Endothelial cell of umbilical vein (primary cell): ENCODE measurements around the gene NCOA3. TPM values are rescaled to one million over a fixed set of nuclear protein-coding genes. Genes with fewer than 3 reads are reported as not detected.
A peak's percentile ranks its signal among the peaks of the same experiment; 100 is the strongest.

ENCODE experiments used
- BruUV-seq: library from RNA; stranded (reverse); fragments of 400-500 nt; replicated peaks from 2 replicates; lab custom pipeline; 2021; lab: Mats Ljungman, UMichigan
- CTCF ChIA-PET: fragments of 300-600, 350-600 bp; sonication (Branson Sonifier 250); formaldehyde crosslinking; loops from one replicate; lab custom pipeline; 2021; ENCODE audit warnings: antibody characterized with exemption, inconsistent platforms; lab: Charles Lee
- POLR2A ChIA-PET: fragments of 300-600, 350-600 bp; sonication (Branson Sonifier 250); formaldehyde crosslinking; loops from one replicate; lab custom pipeline; 2021; ENCODE audit warnings: antibody characterized with exemption, inconsistent platforms; lab: Charles Lee
- DNase-seq: peaks from one replicate; pipeline ENCODE4 v3.0.0-alpha.2; 2011; ENCODE audit warnings: low read depth, low spot score
- FAIRE-seq: peaks from 2 replicates; lab custom pipeline; 2011; peaks lifted over from hg19 to GRCh38; lab: Jason Lieb, UNC
- H2AFZ ChIP-seq: 2 replicates; pipeline ENCODE4 v1.6.0; 2012; ENCODE audit warnings: low read depth, low read length, control low read depth, inconsistent platforms
- H3K27ac ChIP-seq: 2 replicates; pipeline ENCODE4 v1.5.1; 2011; ENCODE audit warnings: low read depth, mild to moderate bottlenecking, control low read depth, low read length, moderate library complexity; ENCODE audit not compliant: insufficient read depth
- H3K27me3 ChIP-seq, 2 experiments: 2 replicates each; pipeline versions ENCODE4 v1.6.0 to v1.6.1; 2011; ENCODE audit warnings: low read length in 2 of 2, mixed read lengths in 1 of 2; ENCODE audit not compliant: control insufficient read depth in 2 of 2, insufficient read depth in 2 of 2
- H3K36me3 ChIP-seq, 2 experiments: 2 replicates in 1 of 2; 3 replicates in 1 of 2; pipeline ENCODE4 v1.5.1; 2011; ENCODE audit warnings: low read length in 2 of 2, mild to moderate bottlenecking in 1 of 2, moderate library complexity in 1 of 2; ENCODE audit not compliant: control insufficient read depth in 2 of 2, insufficient read depth in 2 of 2; ENCODE audit errors: extremely low read depth in 1 of 2
- H3K4me1 ChIP-seq: 3 replicates; pipeline ENCODE4 v1.5.1; 2011; ENCODE audit warnings: mild to moderate bottlenecking, low read length; ENCODE audit not compliant: control insufficient read depth, insufficient read depth; ENCODE audit errors: extremely low read depth
- H3K4me2 ChIP-seq: 2 replicates; pipeline ENCODE4 v1.6.1; 2011; ENCODE audit warnings: low read length, control low read depth, mixed read lengths; ENCODE audit not compliant: insufficient read depth
- H3K4me3 ChIP-seq, 3 experiments: fragments of 200-600 bp in 1 of 3; sonication (generic), shearing (Covaris generic) in 1 of 3; replicated peaks in 1 of 3; 2 replicates each; pipeline ENCODE4 v1.5.1; 2011 to 2016; ENCODE audit warnings: control low read depth in 3 of 3, low read length in 3 of 3, mild to moderate bottlenecking in 2 of 3, inconsistent platforms in 1 of 3, low read depth in 1 of 3, moderate library complexity in 1 of 3; ENCODE audit not compliant: insufficient read depth in 1 of 3
- H3K79me2 ChIP-seq: 2 replicates; pipeline ENCODE4 v1.6.0; 2012; ENCODE audit warnings: low read length, inconsistent platforms; ENCODE audit not compliant: control insufficient read depth, insufficient read depth
- H3K9ac ChIP-seq: replicated peaks from 2 replicates; pipeline ENCODE3; 2011; ENCODE audit warnings: low read length, control low read depth; ENCODE audit not compliant: insufficient read depth; ENCODE audit errors: extremely low read depth
- H3K9me1 ChIP-seq: replicated peaks from 3 replicates; pipeline ENCODE4 v1.6.0; 2011; ENCODE audit warnings: mild to moderate bottlenecking, low read length; ENCODE audit not compliant: control insufficient read depth, insufficient read depth; ENCODE audit errors: extremely low read depth
- H3K9me3 ChIP-seq: replicated peaks from 2 replicates; pipeline ENCODE4 v1.5.1; 2012; ENCODE audit warnings: low read length, inconsistent platforms; ENCODE audit not compliant: control insufficient read depth, insufficient read depth
- H4K20me1 ChIP-seq: replicated peaks from 2 replicates; pipeline ENCODE3; 2011; ENCODE audit warnings: mild to moderate bottlenecking, low read length; ENCODE audit not compliant: control insufficient read depth, insufficient read depth; ENCODE audit errors: extremely low read depth
- JUN ChIP-seq: IDR thresholded peaks from 2 replicates; pipeline ENCODE4 v1.6.1; 2011; ENCODE audit warnings: borderline replicate concordance, low read depth; ENCODE audit not compliant: insufficient read length, insufficient read depth
- POLR2AphosphoS5 ChIP-seq: IDR thresholded peaks from 2 replicates; pipeline ENCODE4 v1.6.1; 2012; ENCODE audit warnings: low read depth, mild to moderate bottlenecking, control low read depth, low read length, moderate library complexity; ENCODE audit not compliant: insufficient read depth
- dilution Hi-C: fragments of 300-500 bp; cut with MboI; formaldehyde crosslinking; loops from one replicate; pipeline ENCODE4 v1.15.0; 2019; ENCODE audit warnings: low sequenced_read_pairs; ENCODE audit not compliant: extremely low pct_ligation_motif_present
- intact Hi-C: fragments of 100-400 bp; cut with micrococcal nuclease; formaldehyde crosslinking; loops from one replicate; pipeline ENCODE4 v1.10.0; 2022
- polyA plus RNA-seq, 4 experiments: library from polyadenylated mRNA; depleted of rRNA in 3 of 4; stranded (reverse) in 3 of 4; unstranded in 1 of 4; fragments of >200 nt; gene quantifications; 2 replicates each; pipeline versions ENCODE4 v1.2.1 to v1.2.3, GENCODE V29; 2011 to 2012; ENCODE audit warnings: missing spikeins in 1 of 4
- total RNA-seq: library from RNA; stranded (reverse); gene quantifications from 2 replicates; pipeline ENCODE4 v1.2.3, GENCODE V29; 2021
- TF ChIP-seq, protein P1 (sequence below): IDR thresholded peaks from 2 replicates; pipeline ENCODE4 v1.6.1; 2011; ENCODE audit not compliant: insufficient read depth, insufficient read length
- TF ChIP-seq, protein P2 (sequence below), 2 donors: IDR thresholded peaks; 1 replicate in 1 of 2; 2 replicates in 1 of 2; pipeline ENCODE4 v1.5.1; 2011; ENCODE audit warnings: low read length in 2 of 2, mild to moderate bottlenecking in 2 of 2, moderate library complexity in 2 of 2, control low read depth in 1 of 2, inconsistent platforms in 1 of 2, low read depth in 1 of 2; ENCODE audit not compliant: insufficient read depth in 1 of 2; ENCODE audit errors: extremely low read depth in 1 of 2

NCOA3 gene
- total and polyA plus RNA-seq, 2 donors (not counting 3 experiments of a cell fraction or from before 2014, with no cell fraction given) = 12.0 to 35.6 TPM

DNA sequence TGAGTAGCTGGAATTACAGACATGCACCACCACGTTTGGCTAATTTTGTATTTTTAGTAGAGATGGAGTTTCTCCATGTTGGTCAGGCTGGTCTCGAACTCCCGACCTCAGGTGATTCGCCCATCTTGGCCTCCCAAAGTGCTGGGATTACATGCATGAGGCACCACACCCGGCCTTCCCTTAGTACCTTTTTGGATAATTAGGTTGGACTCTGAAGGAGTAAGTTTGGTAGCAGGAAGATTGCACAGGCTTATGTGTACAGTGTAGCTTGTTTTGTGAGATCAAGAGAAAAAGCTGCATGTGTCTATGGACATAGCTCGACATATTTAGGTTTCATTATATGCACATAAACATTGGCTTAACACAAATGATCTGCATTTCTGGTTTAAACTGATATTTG is 116.8 kb downstream of the NCOA3 start:
- Histone ChIP-seq H2AFZ (no peak overlapping the region), H3K9ac (no peak overlapping the region), H3K4me1 (peaks cover 3% of the 10 kb centered on the region), H3K27me3 (no peaks in the 10 kb centered on the region), H3K9me3 (no peaks in the 10 kb centered on the region), H3K4me2 (no peak overlapping the region), H3K9me1 (no peaks in the 10 kb centered on the region), H3K27ac (no peak overlapping the region), H4K20me1 (no peaks in the 10 kb centered on the region), H3K36me3 (peaks cover 0 to under 1% of the 10 kb centered on the region in 2 experiments), H3K4me3 (no peak overlapping the region), H3K79me2 (peaks cover 9% of the 10 kb centered on the region)
- no TSS peak for BruUV-seq
- ChIA-PET CTCF (interaction anchor here (1.2 to 3.4 kb wide), 3 partner anchors 100 to 423 kb away, joined by 5 to 73 read pairs (median 67); no protein-coding TSS in a partner anchor), POLR2A (no interaction called here)
- TF ChIP-seq POLR2AphosphoS5 = no peak
- DNase-seq = no peak
- intact Hi-C loops (no loop called here), dilution Hi-C loops (no loop called here)
- peak; percentile 42 for FAIRE-seq

DNA sequence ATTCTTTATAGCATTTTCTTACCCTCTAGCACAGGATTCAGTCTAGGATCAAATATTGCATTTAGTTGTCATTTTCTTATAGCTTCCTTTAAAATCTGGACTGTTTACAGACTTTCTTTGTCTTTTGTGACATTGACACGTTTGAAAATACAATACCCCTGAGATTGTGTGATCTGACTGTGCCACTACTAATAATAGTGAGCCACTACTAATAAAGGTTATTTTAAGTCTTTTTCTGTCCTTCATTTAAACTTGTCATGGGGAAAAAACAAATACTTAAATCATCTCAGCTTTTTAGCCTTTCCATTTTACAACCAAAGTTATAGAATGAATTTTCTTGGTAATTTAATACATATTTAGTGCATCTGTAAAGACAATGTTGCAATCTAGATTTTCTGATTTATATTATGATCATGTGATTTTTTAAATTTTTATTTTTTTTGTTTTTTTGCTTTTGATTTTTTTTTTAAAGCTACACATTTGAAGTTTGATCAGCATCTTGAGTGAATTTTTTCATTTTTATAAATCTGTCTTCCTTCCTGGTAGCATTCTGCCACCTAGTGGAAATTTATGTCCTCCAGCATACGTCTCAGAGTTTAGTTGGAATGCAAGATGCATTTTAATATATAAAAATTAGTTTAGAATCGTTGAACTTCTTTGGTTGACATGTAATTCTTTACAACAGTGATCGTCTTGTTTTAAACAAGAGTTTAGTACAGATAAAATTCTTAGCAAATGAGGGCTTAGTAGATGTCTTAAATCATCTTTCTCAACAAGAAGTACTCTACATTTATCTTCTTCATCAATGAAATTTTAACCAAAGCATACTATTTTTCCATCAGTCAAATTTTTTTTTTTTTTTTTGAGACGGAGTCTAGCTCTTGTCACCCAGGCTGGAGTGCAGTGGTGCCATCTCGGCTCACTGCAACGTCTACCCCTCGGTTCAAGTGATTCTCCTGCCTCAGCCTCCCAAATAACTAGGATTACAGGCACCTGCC is 119.4 kb downstream of the NCOA3 start:
- no peak for TF ChIP-seq JUN
- TF ChIP-seq, protein P1, sequence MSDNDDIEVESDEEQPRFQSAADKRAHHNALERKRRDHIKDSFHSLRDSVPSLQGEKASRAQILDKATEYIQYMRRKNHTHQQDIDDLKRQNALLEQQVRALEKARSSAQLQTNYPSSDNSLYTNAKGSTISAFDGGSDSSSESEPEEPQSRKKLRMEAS = no peak
- TF ChIP-seq, protein P2, sequence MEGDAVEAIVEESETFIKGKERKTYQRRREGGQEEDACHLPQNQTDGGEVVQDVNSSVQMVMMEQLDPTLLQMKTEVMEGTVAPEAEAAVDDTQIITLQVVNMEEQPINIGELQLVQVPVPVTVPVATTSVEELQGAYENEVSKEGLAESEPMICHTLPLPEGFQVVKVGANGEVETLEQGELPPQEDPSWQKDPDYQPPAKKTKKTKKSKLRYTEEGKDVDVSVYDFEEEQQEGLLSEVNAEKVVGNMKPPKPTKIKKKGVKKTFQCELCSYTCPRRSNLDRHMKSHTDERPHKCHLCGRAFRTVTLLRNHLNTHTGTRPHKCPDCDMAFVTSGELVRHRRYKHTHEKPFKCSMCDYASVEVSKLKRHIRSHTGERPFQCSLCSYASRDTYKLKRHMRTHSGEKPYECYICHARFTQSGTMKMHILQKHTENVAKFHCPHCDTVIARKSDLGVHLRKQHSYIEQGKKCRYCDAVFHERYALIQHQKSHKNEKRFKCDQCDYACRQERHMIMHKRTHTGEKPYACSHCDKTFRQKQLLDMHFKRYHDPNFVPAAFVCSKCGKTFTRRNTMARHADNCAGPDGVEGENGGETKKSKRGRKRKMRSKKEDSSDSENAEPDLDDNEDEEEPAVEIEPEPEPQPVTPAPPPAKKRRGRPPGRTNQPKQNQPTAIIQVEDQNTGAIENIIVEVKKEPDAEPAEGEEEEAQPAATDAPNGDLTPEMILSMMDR (IDR thresholded peaks at IDR 0.05; ENCODE audit: extremely low read depth in 1 of 2, insufficient read depth in 1 of 2, low read depth in 1 of 2, low read length in 2 of 2) = peak; percentile 49 to 55
- H3K36me3 ChIP-seq = peaks cover 2 to 3% of the 10 kb centered on the region in 2 experiments
- intact Hi-C loops (loop anchor here (1.0 kb wide), 4 partner anchors 120 to 425 kb away; partner anchors contain the start of gene NCOA3), dilution Hi-C loops (no loop called here)
- no peaks in the 10 kb centered on the region for H3K9me1 ChIP-seq
- no peaks in the 10 kb centered on the region for H3K9me3 ChIP-seq
- DNase-seq (peak; percentile 83), FAIRE-seq (no peak)
- ChIA-PET CTCF (interaction anchor here (0.6 to 3.4 kb wide), 88 partner anchors 10 to 867 kb away, joined by 3 to 156 read pairs (median 5); partner anchors contain the start of genes NCOA3 and ZMYND8), POLR2A (interaction anchor here (0.5 to 1.4 kb wide), 4 partner anchors 29 to 152 kb away, joined by 3 to 4 read pairs (median 4); no protein-coding TSS in a partner anchor)
- no peak overlapping the region for H2AFZ ChIP-seq
- H3K79me2 ChIP-seq = peaks cover 5% of the 10 kb centered on the region
- no peaks in the 10 kb centered on the region for H3K27me3 ChIP-seq
- H3K27ac ChIP-seq = no peak overlapping the region
- H4K20me1 ChIP-seq = no peaks in the 10 kb centered on the region
- H3K4me1 ChIP-seq = peaks cover 3% of the 10 kb centered on the region
- H3K4me3 ChIP-seq = no peak overlapping the region
- H3K4me2 ChIP-seq = no peak overlapping the region
- no TSS peak for BruUV-seq
- no peak overlapping the region for H3K9ac ChIP-seq
